ENCODE results near the gene CDKN2A.
A peak's percentile ranks its signal among the peaks of the same experiment; 100 is the strongest.

Gene CDKN2A

DNA sequence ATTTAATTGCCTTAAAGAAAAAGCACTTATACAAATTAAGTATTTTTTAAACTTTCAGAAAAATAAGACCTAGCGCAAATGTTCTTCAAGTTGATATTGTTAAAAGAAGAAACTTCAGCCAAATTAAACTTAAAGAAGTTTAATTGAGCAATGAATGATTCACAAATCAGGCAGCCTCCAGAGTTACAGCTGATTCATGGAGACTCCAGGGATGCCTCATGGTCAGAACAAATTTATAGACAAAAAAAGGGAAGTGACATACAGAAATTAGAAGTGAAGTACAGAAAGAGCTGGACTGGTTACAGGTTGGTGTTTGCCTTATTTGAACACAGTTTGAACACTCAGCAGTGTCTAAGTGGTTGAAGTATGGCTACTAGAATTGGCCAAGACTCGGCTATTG, 60.3 kb downstream of the CDKN2A start:
- no peak overlapping the region for H3K4me3 ChIP-seq (ENCODE audit: low read depth in 1 of 2, low read length in 2 of 2)
- no peaks in the 10 kb centered on the region for H3K9me3 ChIP-seq (ENCODE audit: control insufficient read depth in 1 of 2, low read length in 2 of 2)
- no peaks in the 10 kb centered on the region for H3K4me1 ChIP-seq (ENCODE audit: control insufficient read depth in 1 of 2, insufficient read depth in 2 of 2, low read length in 2 of 2)
- no peaks in the 10 kb centered on the region for H3K27me3 ChIP-seq (ENCODE audit: low read depth, low read length)
- H3K27ac ChIP-seq (ENCODE audit: low read length), result no peak overlapping the region
- H3K36me3 ChIP-seq (ENCODE audit: control insufficient read depth in 1 of 2, insufficient read depth in 2 of 2, low read length in 2 of 2), result peaks cover 0 to 14% of the 10 kb centered on the region in 2 donors

DNA sequence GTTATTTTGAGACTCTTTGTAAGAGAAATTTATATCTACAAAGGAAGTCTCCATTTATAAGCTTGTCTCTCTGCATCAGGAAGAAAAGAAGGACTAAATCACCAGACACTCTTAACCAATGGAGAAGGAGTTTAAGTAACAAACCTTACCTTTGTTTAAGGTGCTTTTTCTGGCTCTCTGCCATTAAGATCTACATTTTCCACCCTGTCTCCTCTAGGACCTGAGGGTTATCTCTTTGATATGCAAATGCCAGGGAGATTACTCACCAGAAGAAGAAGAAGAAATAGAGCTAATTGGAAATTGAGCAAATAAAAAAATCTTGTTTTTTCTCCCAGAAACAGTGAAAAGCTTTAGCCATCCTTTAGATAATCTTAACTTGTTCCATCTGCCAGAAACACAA, 60.9 kb downstream of the CDKN2A start:
- peaks cover 0 to 14% of the 10 kb centered on the region in 2 donors for H3K36me3 ChIP-seq (ENCODE audit: control insufficient read depth in 1 of 2, insufficient read depth in 2 of 2, low read length in 2 of 2)
- no peak overlapping the region for H3K27ac ChIP-seq (ENCODE audit: low read length)
- no peak overlapping the region for H3K4me3 ChIP-seq (ENCODE audit: low read depth in 1 of 2, low read length in 2 of 2)
- H3K27me3 ChIP-seq (ENCODE audit: low read depth, low read length), result no peaks in the 10 kb centered on the region
- no peaks in the 10 kb centered on the region for H3K4me1 ChIP-seq (ENCODE audit: control insufficient read depth in 1 of 2, insufficient read depth in 2 of 2, low read length in 2 of 2)
- H3K9me3 ChIP-seq (ENCODE audit: control insufficient read depth in 1 of 2, low read length in 2 of 2), result no peaks in the 10 kb centered on the region

DNA sequence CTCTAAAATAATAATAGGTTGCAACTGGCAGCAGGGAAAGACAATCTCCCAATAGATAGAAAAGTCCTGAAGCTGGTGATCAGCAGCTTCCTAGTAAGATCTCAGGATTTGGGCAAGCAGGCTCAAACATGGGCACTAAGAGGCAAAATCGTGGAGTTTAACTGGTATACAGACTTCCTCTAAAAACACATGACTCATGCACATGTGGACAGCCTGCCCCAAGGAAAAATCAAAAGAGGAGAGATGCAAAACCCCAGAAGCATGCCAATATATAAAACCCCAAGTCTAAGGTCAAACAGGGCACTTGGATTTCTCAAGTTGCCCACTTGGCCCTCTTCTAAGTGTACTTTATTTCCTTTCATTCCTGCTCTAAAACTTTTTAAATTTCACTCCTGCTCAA, 62.8 kb downstream of the CDKN2A start:
- Histone ChIP-seq H3K27ac (ENCODE audit: low read length) (no peak overlapping the region), H3K36me3 (ENCODE audit: control insufficient read depth in 1 of 2, insufficient read depth in 2 of 2, low read length in 2 of 2) (peaks cover 0 to 14% of the 10 kb centered on the region in 2 donors), H3K27me3 (ENCODE audit: low read depth, low read length) (no peaks in the 10 kb centered on the region)

DNA sequence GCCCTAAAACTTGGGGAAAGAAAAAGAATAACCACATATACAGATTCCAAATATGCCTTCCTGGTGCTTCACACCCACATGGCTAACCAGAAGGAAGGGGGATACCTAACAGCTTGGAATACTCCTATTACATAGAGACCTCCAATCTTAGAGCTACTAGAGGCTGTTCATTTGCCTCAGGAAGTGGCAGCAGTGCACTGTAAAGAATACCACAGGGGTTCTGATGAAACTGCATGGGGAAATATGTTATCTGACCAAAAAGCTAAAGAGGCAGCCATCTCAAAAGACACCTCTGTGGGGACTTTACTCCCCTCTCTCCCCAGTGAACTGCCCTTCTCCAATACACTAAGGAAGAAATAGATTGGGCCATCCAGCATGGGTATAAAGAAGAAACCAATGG, 66.4 kb downstream of the CDKN2A start:
- Histone ChIP-seq H3K36me3 (ENCODE audit: control insufficient read depth in 1 of 2, insufficient read depth in 2 of 2, low read length in 2 of 2) (peaks cover 0 to 14% of the 10 kb centered on the region in 2 donors), H3K4me3 (ENCODE audit: low read depth in 1 of 2, low read length in 2 of 2) (no peak overlapping the region), H3K27ac (ENCODE audit: low read length) (no peak overlapping the region), H3K27me3 (ENCODE audit: low read depth, low read length) (no peaks in the 10 kb centered on the region), H3K9me3 (ENCODE audit: control insufficient read depth in 1 of 2, low read length in 2 of 2) (no peaks in the 10 kb centered on the region), H3K4me1 (ENCODE audit: control insufficient read depth in 1 of 2, insufficient read depth in 2 of 2, low read length in 2 of 2) (no peaks in the 10 kb centered on the region)

More for the DNA sequence above, 62.8 kb downstream of the CDKN2A start:
- Histone ChIP-seq H3K4me1 (ENCODE audit: control insufficient read depth in 1 of 2, insufficient read depth in 2 of 2, low read length in 2 of 2) (no peaks in the 10 kb centered on the region), H3K9me3 (ENCODE audit: control insufficient read depth in 1 of 2, low read length in 2 of 2) (no peaks in the 10 kb centered on the region), H3K4me3 (ENCODE audit: low read depth in 1 of 2, low read length in 2 of 2) (no peak overlapping the region)

DNA sequence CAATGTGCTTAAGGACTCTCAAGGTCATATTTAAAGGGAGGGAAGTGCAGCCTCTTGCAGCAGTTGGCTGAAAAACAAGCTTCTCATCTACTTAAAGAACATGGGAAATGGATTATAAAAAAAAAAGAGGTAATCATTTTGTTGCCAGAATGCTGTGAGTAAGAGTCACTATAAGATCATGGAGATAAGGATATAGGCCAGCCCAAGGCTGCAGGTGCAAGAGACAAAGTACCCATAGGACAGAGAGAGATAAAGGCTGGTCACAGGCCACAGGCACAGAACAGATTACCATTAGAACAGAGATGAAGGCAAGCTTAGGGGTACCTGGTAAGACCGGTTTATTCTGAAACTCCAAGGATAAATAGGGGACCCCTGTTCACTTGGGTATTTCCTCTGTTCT, 70.5 kb downstream of the CDKN2A start:
- Histone ChIP-seq H3K27ac (ENCODE audit: low read length) (no peak overlapping the region), H3K36me3 (ENCODE audit: control insufficient read depth in 1 of 2, insufficient read depth in 2 of 2, low read length in 2 of 2) (no peaks in the 10 kb centered on the region), H3K4me3 (ENCODE audit: low read depth in 1 of 2, low read length in 2 of 2) (no peak overlapping the region), H3K4me1 (ENCODE audit: control insufficient read depth in 1 of 2, insufficient read depth in 2 of 2, low read length in 2 of 2) (peaks cover 0 to 3% of the 10 kb centered on the region in 2 donors), H3K9me3 (ENCODE audit: control insufficient read depth in 1 of 2, low read length in 2 of 2) (no peaks in the 10 kb centered on the region), H3K27me3 (ENCODE audit: low read depth, low read length) (no peaks in the 10 kb centered on the region)

DNA sequence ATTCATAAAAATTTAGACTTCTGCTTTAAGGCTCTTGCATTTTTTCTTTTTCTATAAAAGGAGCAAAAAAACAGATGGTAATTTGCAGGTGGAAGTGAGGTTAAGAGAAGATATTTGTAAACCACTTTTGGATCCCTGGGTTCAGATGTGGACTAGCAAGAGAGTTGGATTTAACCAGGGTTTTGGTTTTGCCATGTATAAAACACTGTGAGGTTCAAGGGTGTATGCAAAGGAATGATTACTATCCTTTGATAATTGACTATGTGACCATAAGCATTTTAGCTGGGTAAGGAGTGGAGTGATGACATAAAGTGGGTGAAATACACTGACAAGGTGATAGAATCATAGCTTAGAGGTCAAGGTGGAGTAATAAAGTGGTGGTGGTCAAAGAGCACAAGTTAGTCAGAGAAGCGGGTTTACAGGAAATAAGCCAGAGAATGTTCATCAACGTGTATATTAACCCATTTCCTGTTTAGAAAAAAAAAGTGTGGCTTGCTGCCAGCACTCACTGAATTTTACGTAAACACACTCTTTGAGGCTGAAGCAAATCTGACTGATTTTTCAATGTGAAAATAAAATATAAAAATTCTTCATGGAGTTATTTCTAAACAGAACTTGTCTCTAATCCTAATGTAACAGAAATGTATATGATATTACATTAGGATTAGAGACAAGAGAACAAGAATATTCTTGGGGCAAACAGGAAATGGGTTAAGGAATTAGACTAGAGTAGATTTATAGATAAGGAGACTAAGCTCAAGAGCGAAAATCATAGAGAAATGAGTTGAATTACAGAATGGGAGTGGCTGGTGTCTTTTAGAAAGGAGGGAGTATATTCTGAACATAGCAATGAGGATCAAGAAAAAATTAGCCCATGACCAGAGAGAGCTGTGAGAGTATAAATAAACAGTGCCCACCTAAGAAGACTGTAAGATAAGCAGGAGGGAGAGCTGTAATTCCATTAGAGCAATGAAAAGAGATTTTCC, 74.5 kb downstream of the CDKN2A start:
- no peak overlapping the region for H3K4me3 ChIP-seq (ENCODE audit: low read depth in 1 of 2, low read length in 2 of 2)
- H3K36me3 ChIP-seq (ENCODE audit: control insufficient read depth in 1 of 2, insufficient read depth in 2 of 2, low read length in 2 of 2), result no peaks in the 10 kb centered on the region
- H3K27ac ChIP-seq (ENCODE audit: low read length), result peak overlapping the region; percentile 27
- peaks cover 0 to 3% of the 10 kb centered on the region in 2 donors for H3K4me1 ChIP-seq (ENCODE audit: control insufficient read depth in 1 of 2, insufficient read depth in 2 of 2, low read length in 2 of 2)
- H3K27me3 ChIP-seq (ENCODE audit: low read depth, low read length), result no peaks in the 10 kb centered on the region
- peaks cover 0 to 2% of the 10 kb centered on the region in 2 donors for H3K9me3 ChIP-seq (ENCODE audit: control insufficient read depth in 1 of 2, low read length in 2 of 2)

Data from muscle layer of duodenum (tissue), 2 donors.